Lung (tissue), 12 donors: ENCODE measurements around the gene POLR2A. TPM values are rescaled to one million over a fixed set of nuclear protein-coding genes. Genes with fewer than 3 reads are reported as not detected.

Experiments used
- ATAC-seq: fragments of 200-7000 bp; cut with Tn5 transposase; one replicate; pipeline ENCODE4 v1.9.1; 2020; ENCODE audit warnings: moderate number of reproducible peaks; ENCODE audit not compliant: insufficient read depth, low FRiP score
- DNase-seq, 3 donors: peaks; one replicate each; pipeline ENCODE4 v3.0.0-alpha.2; 2013 to 2017
- H3K27ac ChIP-seq, 2 donors: one replicate each; pipeline ENCODE4 v1.5.1; 2013; ENCODE audit warnings: mild to moderate bottlenecking in 2 of 2, moderate library complexity in 2 of 2, control low read depth in 1 of 2, inconsistent platforms in 1 of 2, low read depth in 1 of 2, low read length in 1 of 2
- H3K27me3 ChIP-seq, 3 donors: one replicate each; pipeline ENCODE4 v1.5.1; 2013; ENCODE audit warnings: low read length in 2 of 3; ENCODE audit not compliant: control insufficient read depth in 3 of 3, insufficient read depth in 3 of 3
- H3K36me3 ChIP-seq, 4 donors: one replicate each; pipeline ENCODE4 v1.5.1; 2013; ENCODE audit warnings: low read length in 4 of 4, mild to moderate bottlenecking in 1 of 4, moderate library complexity in 1 of 4; ENCODE audit not compliant: control insufficient read depth in 4 of 4, insufficient read depth in 4 of 4
- H3K4me1 ChIP-seq, 5 donors: one replicate each; pipeline ENCODE4 v1.5.1; 2013; ENCODE audit warnings: low read length in 5 of 5, mild to moderate bottlenecking in 2 of 5, moderate library complexity in 1 of 5; ENCODE audit not compliant: control insufficient read depth in 5 of 5, insufficient read depth in 5 of 5
- H3K4me3 ChIP-seq: one replicate; pipeline ENCODE4 v1.5.1; 2013; ENCODE audit warnings: mild to moderate bottlenecking, control low read depth, moderate library complexity
- H3K9ac ChIP-seq, 2 donors: one replicate each; pipeline ENCODE4 v1.5.1; 2013; ENCODE audit warnings: low read length in 2 of 2, control low read depth in 1 of 2; ENCODE audit not compliant: insufficient read depth in 1 of 2
- H3K9me3 ChIP-seq, 4 donors: one replicate each; pipeline ENCODE4 v1.5.1; 2013; ENCODE audit warnings: low read length in 3 of 4, mild to moderate bottlenecking in 1 of 4, moderate library complexity in 1 of 4; ENCODE audit not compliant: control insufficient read depth in 4 of 4, insufficient read depth in 3 of 4
- CTCF ChIP-seq: IDR thresholded peaks from 2 replicates; pipeline ENCODE4 v1.5.1; 2012; ENCODE audit warnings: mild to moderate bottlenecking; ENCODE audit errors: control extremely low read depth, extremely low read depth
- WGBS, 2 donors: extraction: QIAGEN DNeasy Blood & Tissue Kit; methylation state at CpG; one replicate each; pipeline ENCODE4 v1.1.7; 2013; 5-methylcytosine and 5-hydroxymethylcytosine counted together
- polyA plus RNA-seq, 2 donors: library from polyadenylated mRNA; stranded (reverse); fragments of 200-250 nt; gene quantifications; one replicate each; pipeline ENCODE4 v1.2.1, GENCODE V29; 2013
- total RNA-seq, 2 donors: library from RNA; depleted of rRNA in 1 of 2; stranded (reverse); fragments of >200 nt in 1 of 2; gene quantifications; one replicate each; pipeline ENCODE4 v1.2.1, GENCODE V29; 2014 to 2021
- donor health status: control.
- donor health status: control.
- donor health status: Bipolar disorder and iron deficiency.
- donor health status: healthy.
- donor health status: DM: yes; HTN: yes; CAD: no.

POLR2A gene
- total and polyA plus RNA-seq, 4 donors: 37.8 to 129 (median 76.9) TPM

GRCh38 chr17:7437369-7437863 lies 46.8 kb upstream of the POLR2A start:
- Histone ChIP-seq H3K4me1 (peaks cover 0 to 36% (median 16%) of the 10 kb centered on the region in 5 donors), H3K27ac (peak overlapping the region in 1 of 2 donors; percentile 62), H3K27me3 (peaks cover 0 to 54% (median 37%) of the 10 kb centered on the region in 3 donors), H3K4me3 (no peak overlapping the region), H3K9ac (no peak overlapping the region), H3K36me3 (no peaks in the 10 kb centered on the region), H3K9me3 (no peaks in the 10 kb centered on the region)
- no peak for TF ChIP-seq CTCF
- no peak for DNase-seq
- 30 to 35% methylated on average over 28 to 31 of the region's 31 CpGs for WGBS, 2 donors
- no peak for ATAC-seq

GRCh38 chr17:7437950-7438614 lies 46.1 kb upstream of the POLR2A start:
- Histone ChIP-seq H3K9me3 (no peaks in the 10 kb centered on the region), H3K27me3 (peaks cover 0 to 54% (median 37%) of the 10 kb centered on the region in 3 donors), H3K9ac (no peak overlapping the region), H3K27ac (no peak overlapping the region), H3K4me1 (peaks cover 0 to 36% (median 16%) of the 10 kb centered on the region in 5 donors), H3K36me3 (no peaks in the 10 kb centered on the region), H3K4me3 (no peak overlapping the region)
- no peak for TF ChIP-seq CTCF
- DNase-seq (peak; percentile 36 to 57 (median 53)), ATAC-seq (no peak)
- WGBS, 2 donors: 7 to 16% methylated on average over 47 to 48 of the region's 48 CpGs

GRCh38 chr17:7438656-7439460 lies 45.3 kb upstream of the POLR2A start:
- ATAC-seq: no peak

More at GRCh38 chr17:7438656-7439460, 45.3 kb upstream of the POLR2A start:
- Histone ChIP-seq H3K36me3 (no peaks in the 10 kb centered on the region), H3K4me1 (peaks cover 0 to 36% (median 16%) of the 10 kb centered on the region in 5 donors), H3K9me3 (no peaks in the 10 kb centered on the region), H3K9ac (no peak overlapping the region), H3K27me3 (peaks cover 0 to 52% (median 37%) of the 10 kb centered on the region in 3 donors), H3K4me3 (no peak overlapping the region), H3K27ac (no peak overlapping the region)
- no peak for DNase-seq
- TF ChIP-seq CTCF: no peak
- 41 to 56% methylated on average over 11 of the region's 11 CpGs for WGBS, 2 donors
